ENCODE data around the gene PET100. TPM values are rescaled to one million over a fixed set of nuclear protein-coding genes. Genes with fewer than 3 reads are reported as not detected.
A peak's percentile ranks its signal among the peaks of the same experiment; 100 is the strongest.

Gene PET100
- total and polyA plus RNA-seq, 7 donors, result 49.6 to 112 (median 93.1) TPM

- no peak for TF ChIP-seq CTCF (IDR thresholded peaks at IDR 0.05)
- 84 to 93% (median 88%) methylated on average over 12 of the region's 12 CpGs for WGBS, 3 donors
- Histone ChIP-seq H3K4me1 (peaks cover 8% of the 10 kb centered on the region), H3K4me3 (no peak overlapping the region), H3K9me3 (no peaks in the 10 kb centered on the region), H3K27ac (no peak overlapping the region), H3K36me3 (ENCODE audit: insufficient read depth in 1 of 2, low read depth in 1 of 2) (peaks cover 4 to 39% of the 10 kb centered on the region in 2 donors), H3K27me3 (ENCODE audit: insufficient read depth in 3 of 3, low read length in 2 of 3) (no peaks in the 10 kb centered on the region)
- no peak for ATAC-seq
- no peak for DNase-seq
- intact Hi-C loops (cut with DNase I), result loop anchor here in 1 of 2 donors (5.0 kb wide), 1 partner anchor 515 kb away; no protein-coding TSS in a partner anchor
Observed at GRCh38 chr19:7617172-7617571, 12.4 kb upstream of the PET100 start.

- Histone ChIP-seq H3K4me1 (peaks cover 8% of the 10 kb centered on the region), H3K27me3 (ENCODE audit: insufficient read depth in 3 of 3, low read length in 2 of 3) (no peaks in the 10 kb centered on the region), H3K36me3 (ENCODE audit: insufficient read depth in 1 of 2, low read depth in 1 of 2) (peaks cover 7 to 45% of the 10 kb centered on the region in 2 donors), H3K9me3 (no peaks in the 10 kb centered on the region), H3K27ac (no peak overlapping the region), H3K4me3 (no peak overlapping the region)
- no peak for DNase-seq
- intact Hi-C loops (cut with DNase I), result loop anchor here in 1 of 2 donors (5.0 kb wide), 1 partner anchor 515 kb away; no protein-coding TSS in a partner anchor
- no peak for TF ChIP-seq CTCF (IDR thresholded peaks at IDR 0.05)
- ATAC-seq, result no peak
- 89 to 92% (median 90%) methylated on average over 25 to 28 of the region's 28 CpGs for WGBS, 3 donors
Observed at GRCh38 chr19:7617735-7618134, 11.9 kb upstream of the PET100 start.

GRCh38 chr19:7618348-7618747 is 11.2 kb upstream of the PET100 start:
- Histone ChIP-seq H3K4me3 (no peak overlapping the region), H3K9me3 (no peaks in the 10 kb centered on the region), H3K36me3 (ENCODE audit: insufficient read depth in 1 of 2, low read depth in 1 of 2) (peaks cover 8 to 51% of the 10 kb centered on the region in 2 donors), H3K27me3 (ENCODE audit: insufficient read depth in 3 of 3, low read length in 2 of 3) (no peaks in the 10 kb centered on the region), H3K27ac (no peak overlapping the region), H3K4me1 (peaks cover 8% of the 10 kb centered on the region)
- intact Hi-C loops (cut with DNase I), result loop anchor here in 1 of 2 donors (5.0 kb wide), 1 partner anchor 516 kb away; no protein-coding TSS in a partner anchor
- TF ChIP-seq CTCF (IDR thresholded peaks at IDR 0.05), result no peak
- ATAC-seq, result peak in 3 of 4 donors; percentile 39 to 49 (median 47)
- DNase-seq, result no peak
- 20 to 45% (median 28%) methylated on average over 4 of the region's 4 CpGs for WGBS, 3 donors

GRCh38 chr19:7618771-7619510 is 10.7 kb upstream of the PET100 start:
- Histone ChIP-seq H3K36me3 (ENCODE audit: insufficient read depth in 1 of 2, low read depth in 1 of 2) (peaks cover 8 to 57% of the 10 kb centered on the region in 2 donors), H3K27me3 (ENCODE audit: insufficient read depth in 3 of 3, low read length in 2 of 3) (no peaks in the 10 kb centered on the region), H3K4me3 (no peak overlapping the region), H3K9me3 (no peaks in the 10 kb centered on the region), H3K4me1 (peaks cover 8% of the 10 kb centered on the region), H3K27ac (no peak overlapping the region)
- no peak for TF ChIP-seq CTCF (IDR thresholded peaks at IDR 0.05)
- intact Hi-C loops (cut with DNase I), result loop anchor here in 1 of 2 donors (5.0 kb wide), 1 partner anchor 517 kb away; no protein-coding TSS in a partner anchor
- WGBS, 3 donors, result 30 to 47% (median 39%) methylated on average over 20 to 21 of the region's 21 CpGs
- DNase-seq, result no peak
- peak in 3 of 4 donors; percentile 21 to 54 (median 28) for ATAC-seq
